ENCODE results near the gene KLHL6. TPM values are rescaled to one million over a fixed set of nuclear protein-coding genes. Genes with fewer than 3 reads are reported as not detected.

KLHL6 gene
- total RNA-seq, 1 experiment from 2014 or later, result 0.11 TPM

DNA sequence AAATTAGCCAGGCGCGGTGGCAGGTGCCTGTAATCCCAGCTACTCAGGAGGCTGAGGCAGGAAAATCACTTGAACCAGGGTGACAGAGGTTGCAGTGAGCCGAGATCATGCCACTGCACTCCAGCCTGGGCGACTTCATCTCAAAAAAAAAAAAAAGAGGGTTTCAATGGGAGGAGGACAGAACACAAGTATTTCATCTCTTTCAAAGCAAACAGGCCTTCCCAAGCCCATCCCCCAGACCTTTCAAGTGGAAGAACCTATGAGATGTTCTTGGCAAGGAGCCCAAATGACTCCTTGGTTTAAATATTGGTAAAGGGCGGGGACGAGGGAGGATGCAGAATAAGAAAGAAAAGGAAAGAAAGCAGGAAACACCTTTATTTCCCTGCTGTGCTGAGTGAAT lies 64.9 kb downstream of the KLHL6 start:
- no peak overlapping the region for H3K4me3 Mint-ChIP-seq
- H3K4me1 Mint-ChIP-seq, result peaks cover 61% of the 10 kb centered on the region
- H3K36me3 Mint-ChIP-seq, result no peaks in the 10 kb centered on the region
- CTCF ChIA-PET, result interaction anchor here (1.0 to 4.6 kb wide), 3 partner anchors 11 to 276 kb away, joined by 3 to 28 read pairs (median 4); no protein-coding TSS in a partner anchor
- H3K27me3 Mint-ChIP-seq (ENCODE audit: low read depth), result peaks cover 4% of the 10 kb centered on the region
- ATAC-seq (peak; percentile 78), DNase-seq (ENCODE audit: low spot score) (no peak)
- H3K27ac Mint-ChIP-seq, result peak overlapping the region; percentile 63
- POLR2A ChIA-PET, result interaction anchor here (2.1 kb wide), 1 partner anchor 145 kb away, joined by 5 read pairs; the partner anchor contains the start of gene KLHL24
- TF ChIP-seq, protein P1, sequence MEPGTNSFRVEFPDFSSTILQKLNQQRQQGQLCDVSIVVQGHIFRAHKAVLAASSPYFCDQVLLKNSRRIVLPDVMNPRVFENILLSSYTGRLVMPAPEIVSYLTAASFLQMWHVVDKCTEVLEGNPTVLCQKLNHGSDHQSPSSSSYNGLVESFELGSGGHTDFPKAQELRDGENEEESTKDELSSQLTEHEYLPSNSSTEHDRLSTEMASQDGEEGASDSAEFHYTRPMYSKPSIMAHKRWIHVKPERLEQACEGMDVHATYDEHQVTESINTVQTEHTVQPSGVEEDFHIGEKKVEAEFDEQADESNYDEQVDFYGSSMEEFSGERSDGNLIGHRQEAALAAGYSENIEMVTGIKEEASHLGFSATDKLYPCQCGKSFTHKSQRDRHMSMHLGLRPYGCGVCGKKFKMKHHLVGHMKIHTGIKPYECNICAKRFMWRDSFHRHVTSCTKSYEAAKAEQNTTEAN (CRISPR knock-in tag; IDR thresholded peaks at IDR 0.05), result no peak
- TF ChIP-seq ZNF281 (CRISPR knock-in tag; IDR thresholded peaks at IDR 0.05) (no peak), SMAD4 (CRISPR knock-in tag; IDR thresholded peaks at IDR 0.05) (no peak), ARID4B (CRISPR knock-in tag; IDR thresholded peaks at IDR 0.05; ENCODE audit: borderline replicate concordance) (no peak), GABPB1 (CRISPR knock-in tag; IDR thresholded peaks at IDR 0.05) (no peak), IRF2 (CRISPR knock-in tag; IDR thresholded peaks at IDR 0.05; ENCODE audit: borderline replicate concordance, low read depth) (no peak), FOXK1 (CRISPR knock-in tag; IDR thresholded peaks at IDR 0.05) (no peak), AR (CRISPR knock-in tag; IDR thresholded peaks at IDR 0.05) (no peak), MYBL2 (CRISPR knock-in tag; IDR thresholded peaks at IDR 0.05) (no peak), ZNF219 (CRISPR knock-in tag; IDR thresholded peaks at IDR 0.05; ENCODE audit: borderline replicate concordance) (no peak)
- TF ChIP-seq, protein P2, sequence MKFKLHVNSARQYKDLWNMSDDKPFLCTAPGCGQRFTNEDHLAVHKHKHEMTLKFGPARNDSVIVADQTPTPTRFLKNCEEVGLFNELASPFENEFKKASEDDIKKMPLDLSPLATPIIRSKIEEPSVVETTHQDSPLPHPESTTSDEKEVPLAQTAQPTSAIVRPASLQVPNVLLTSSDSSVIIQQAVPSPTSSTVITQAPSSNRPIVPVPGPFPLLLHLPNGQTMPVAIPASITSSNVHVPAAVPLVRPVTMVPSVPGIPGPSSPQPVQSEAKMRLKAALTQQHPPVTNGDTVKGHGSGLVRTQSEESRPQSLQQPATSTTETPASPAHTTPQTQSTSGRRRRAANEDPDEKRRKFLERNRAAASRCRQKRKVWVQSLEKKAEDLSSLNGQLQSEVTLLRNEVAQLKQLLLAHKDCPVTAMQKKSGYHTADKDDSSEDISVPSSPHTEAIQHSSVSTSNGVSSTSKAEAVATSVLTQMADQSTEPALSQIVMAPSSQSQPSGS (CRISPR knock-in tag; IDR thresholded peaks at IDR 0.05; ENCODE audit: borderline replicate concordance, low read depth), result no peak
- TF ChIP-seq, protein P3, sequence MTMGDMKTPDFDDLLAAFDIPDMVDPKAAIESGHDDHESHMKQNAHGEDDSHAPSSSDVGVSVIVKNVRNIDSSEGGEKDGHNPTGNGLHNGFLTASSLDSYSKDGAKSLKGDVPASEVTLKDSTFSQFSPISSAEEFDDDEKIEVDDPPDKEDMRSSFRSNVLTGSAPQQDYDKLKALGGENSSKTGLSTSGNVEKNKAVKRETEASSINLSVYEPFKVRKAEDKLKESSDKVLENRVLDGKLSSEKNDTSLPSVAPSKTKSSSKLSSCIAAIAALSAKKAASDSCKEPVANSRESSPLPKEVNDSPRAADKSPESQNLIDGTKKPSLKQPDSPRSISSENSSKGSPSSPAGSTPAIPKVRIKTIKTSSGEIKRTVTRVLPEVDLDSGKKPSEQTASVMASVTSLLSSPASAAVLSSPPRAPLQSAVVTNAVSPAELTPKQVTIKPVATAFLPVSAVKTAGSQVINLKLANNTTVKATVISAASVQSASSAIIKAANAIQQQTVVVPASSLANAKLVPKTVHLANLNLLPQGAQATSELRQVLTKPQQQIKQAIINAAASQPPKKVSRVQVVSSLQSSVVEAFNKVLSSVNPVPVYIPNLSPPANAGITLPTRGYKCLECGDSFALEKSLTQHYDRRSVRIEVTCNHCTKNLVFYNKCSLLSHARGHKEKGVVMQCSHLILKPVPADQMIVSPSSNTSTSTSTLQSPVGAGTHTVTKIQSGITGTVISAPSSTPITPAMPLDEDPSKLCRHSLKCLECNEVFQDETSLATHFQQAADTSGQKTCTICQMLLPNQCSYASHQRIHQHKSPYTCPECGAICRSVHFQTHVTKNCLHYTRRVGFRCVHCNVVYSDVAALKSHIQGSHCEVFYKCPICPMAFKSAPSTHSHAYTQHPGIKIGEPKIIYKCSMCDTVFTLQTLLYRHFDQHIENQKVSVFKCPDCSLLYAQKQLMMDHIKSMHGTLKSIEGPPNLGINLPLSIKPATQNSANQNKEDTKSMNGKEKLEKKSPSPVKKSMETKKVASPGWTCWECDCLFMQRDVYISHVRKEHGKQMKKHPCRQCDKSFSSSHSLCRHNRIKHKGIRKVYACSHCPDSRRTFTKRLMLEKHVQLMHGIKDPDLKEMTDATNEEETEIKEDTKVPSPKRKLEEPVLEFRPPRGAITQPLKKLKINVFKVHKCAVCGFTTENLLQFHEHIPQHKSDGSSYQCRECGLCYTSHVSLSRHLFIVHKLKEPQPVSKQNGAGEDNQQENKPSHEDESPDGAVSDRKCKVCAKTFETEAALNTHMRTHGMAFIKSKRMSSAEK (CRISPR knock-in tag; IDR thresholded peaks at IDR 0.05; ENCODE audit: borderline replicate concordance), result no peak
- TF ChIP-seq, protein P4, sequence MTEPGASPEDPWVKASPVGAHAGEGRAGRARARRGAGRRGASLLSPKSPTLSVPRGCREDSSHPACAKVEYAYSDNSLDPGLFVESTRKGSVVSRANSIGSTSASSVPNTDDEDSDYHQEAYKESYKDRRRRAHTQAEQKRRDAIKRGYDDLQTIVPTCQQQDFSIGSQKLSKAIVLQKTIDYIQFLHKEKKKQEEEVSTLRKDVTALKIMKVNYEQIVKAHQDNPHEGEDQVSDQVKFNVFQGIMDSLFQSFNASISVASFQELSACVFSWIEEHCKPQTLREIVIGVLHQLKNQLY (CRISPR knock-in tag; IDR thresholded peaks at IDR 0.05), result no peak
- H3K9me3 Mint-ChIP-seq, result no peaks in the 10 kb centered on the region
